Endothelial cell of umbilical vein (primary cell): ENCODE measurements around the gene SPHK2. TPM values are rescaled to one million over a fixed set of nuclear protein-coding genes. Genes with fewer than 3 reads are reported as not detected.

Source experiments
- BruUV-seq: library from RNA; stranded (reverse); fragments of 400-500 nt; replicated peaks from 2 replicates; lab custom pipeline; 2021; lab: Mats Ljungman, UMichigan
- CTCF ChIA-PET: fragments of 300-600, 350-600 bp; sonication (Branson Sonifier 250); formaldehyde crosslinking; loops from one replicate; lab custom pipeline; 2021; ENCODE audit warnings: antibody characterized with exemption, inconsistent platforms; lab: Charles Lee
- POLR2A ChIA-PET: fragments of 300-600, 350-600 bp; sonication (Branson Sonifier 250); formaldehyde crosslinking; loops from one replicate; lab custom pipeline; 2021; ENCODE audit warnings: antibody characterized with exemption, inconsistent platforms; lab: Charles Lee
- DNase-seq: peaks from one replicate; pipeline ENCODE4 v3.0.0-alpha.2; 2011; ENCODE audit warnings: low read depth, low spot score
- FAIRE-seq: peaks from 2 replicates; lab custom pipeline; 2011; peaks lifted over from hg19 to GRCh38; lab: Jason Lieb, UNC
- H2AFZ ChIP-seq: 2 replicates; pipeline ENCODE4 v1.6.0; 2012; ENCODE audit warnings: low read depth, low read length, control low read depth, inconsistent platforms
- H3K27ac ChIP-seq: 2 replicates; pipeline ENCODE4 v1.5.1; 2011; ENCODE audit warnings: low read depth, mild to moderate bottlenecking, control low read depth, low read length, moderate library complexity; ENCODE audit not compliant: insufficient read depth
- H3K27me3 ChIP-seq, 2 experiments: 2 replicates each; pipeline versions ENCODE4 v1.6.0 to v1.6.1; 2011; ENCODE audit warnings: low read length in 2 of 2, mixed read lengths in 1 of 2; ENCODE audit not compliant: control insufficient read depth in 2 of 2, insufficient read depth in 2 of 2
- H3K36me3 ChIP-seq, 2 experiments: 2 replicates in 1 of 2; 3 replicates in 1 of 2; pipeline ENCODE4 v1.5.1; 2011; ENCODE audit warnings: low read length in 2 of 2, mild to moderate bottlenecking in 1 of 2, moderate library complexity in 1 of 2; ENCODE audit not compliant: control insufficient read depth in 2 of 2, insufficient read depth in 2 of 2; ENCODE audit errors: extremely low read depth in 1 of 2
- H3K4me1 ChIP-seq: 3 replicates; pipeline ENCODE4 v1.5.1; 2011; ENCODE audit warnings: mild to moderate bottlenecking, low read length; ENCODE audit not compliant: control insufficient read depth, insufficient read depth; ENCODE audit errors: extremely low read depth
- H3K4me2 ChIP-seq: 2 replicates; pipeline ENCODE4 v1.6.1; 2011; ENCODE audit warnings: low read length, control low read depth, mixed read lengths; ENCODE audit not compliant: insufficient read depth
- H3K4me3 ChIP-seq, 3 experiments: fragments of 200-600 bp in 1 of 3; sonication (generic), shearing (Covaris generic) in 1 of 3; replicated peaks in 1 of 3; 2 replicates each; pipeline ENCODE4 v1.5.1; 2011 to 2016; ENCODE audit warnings: control low read depth in 3 of 3, low read length in 3 of 3, mild to moderate bottlenecking in 2 of 3, inconsistent platforms in 1 of 3, low read depth in 1 of 3, moderate library complexity in 1 of 3; ENCODE audit not compliant: insufficient read depth in 1 of 3
- H3K79me2 ChIP-seq: 2 replicates; pipeline ENCODE4 v1.6.0; 2012; ENCODE audit warnings: low read length, inconsistent platforms; ENCODE audit not compliant: control insufficient read depth, insufficient read depth
- H3K9ac ChIP-seq: replicated peaks from 2 replicates; pipeline ENCODE3; 2011; ENCODE audit warnings: low read length, control low read depth; ENCODE audit not compliant: insufficient read depth; ENCODE audit errors: extremely low read depth
- H3K9me1 ChIP-seq: replicated peaks from 3 replicates; pipeline ENCODE4 v1.6.0; 2011; ENCODE audit warnings: mild to moderate bottlenecking, low read length; ENCODE audit not compliant: control insufficient read depth, insufficient read depth; ENCODE audit errors: extremely low read depth
- H3K9me3 ChIP-seq: replicated peaks from 2 replicates; pipeline ENCODE4 v1.5.1; 2012; ENCODE audit warnings: low read length, inconsistent platforms; ENCODE audit not compliant: control insufficient read depth, insufficient read depth
- H4K20me1 ChIP-seq: replicated peaks from 2 replicates; pipeline ENCODE3; 2011; ENCODE audit warnings: mild to moderate bottlenecking, low read length; ENCODE audit not compliant: control insufficient read depth, insufficient read depth; ENCODE audit errors: extremely low read depth
- EZH2 ChIP-seq: IDR thresholded peaks from 2 replicates; pipeline ENCODE4 v1.6.1; 2012; ENCODE audit warnings: borderline replicate concordance, low read depth, mild to moderate bottlenecking, moderate library complexity, low read length, inconsistent platforms; ENCODE audit not compliant: severe bottlenecking
- FOS ChIP-seq: IDR thresholded peaks from 2 replicates; pipeline ENCODE4 v1.6.1; 2011; ENCODE audit warnings: mild to moderate bottlenecking, low read length, moderate library complexity, borderline replicate concordance; ENCODE audit not compliant: insufficient read depth
- GATA2 ChIP-seq: IDR thresholded peaks from 2 replicates; pipeline ENCODE4 v1.7.0; 2011; ENCODE audit warnings: low read depth, mild to moderate bottlenecking, moderate library complexity, mixed read lengths, low read length; ENCODE audit not compliant: insufficient read length, insufficient read depth
- JUN ChIP-seq: IDR thresholded peaks from 2 replicates; pipeline ENCODE4 v1.6.1; 2011; ENCODE audit warnings: borderline replicate concordance, low read depth; ENCODE audit not compliant: insufficient read length, insufficient read depth
- MAX ChIP-seq: IDR thresholded peaks from 2 replicates; pipeline ENCODE4 v1.6.1; 2011; ENCODE audit not compliant: insufficient read depth, insufficient read length
- MYC ChIP-seq: IDR thresholded peaks from one replicate; pipeline ENCODE4 v1.6.1; 2011; ENCODE audit warnings: mild to moderate bottlenecking, low read depth, low read length
- POLR2A ChIP-seq: IDR thresholded peaks from 2 replicates; pipeline ENCODE4 v1.6.1; 2012; ENCODE audit warnings: low read depth, mild to moderate bottlenecking, control low read depth, low read length
- POLR2AphosphoS5 ChIP-seq: IDR thresholded peaks from 2 replicates; pipeline ENCODE4 v1.6.1; 2012; ENCODE audit warnings: low read depth, mild to moderate bottlenecking, control low read depth, low read length, moderate library complexity; ENCODE audit not compliant: insufficient read depth
- dilution Hi-C: fragments of 300-500 bp; cut with MboI; formaldehyde crosslinking; loops from one replicate; pipeline ENCODE4 v1.15.0; 2019; ENCODE audit warnings: low sequenced_read_pairs; ENCODE audit not compliant: extremely low pct_ligation_motif_present
- intact Hi-C: fragments of 100-400 bp; cut with micrococcal nuclease; formaldehyde crosslinking; loops from one replicate; pipeline ENCODE4 v1.10.0; 2022
- polyA plus RNA-seq, 4 experiments: library from polyadenylated mRNA; depleted of rRNA in 3 of 4; stranded (reverse) in 3 of 4; unstranded in 1 of 4; fragments of >200 nt; gene quantifications; 2 replicates each; pipeline versions ENCODE4 v1.2.1 to v1.2.3, GENCODE V29; 2011 to 2012; ENCODE audit warnings: missing spikeins in 1 of 4
- total RNA-seq: library from RNA; stranded (reverse); gene quantifications from 2 replicates; pipeline ENCODE4 v1.2.3, GENCODE V29; 2021
- TF ChIP-seq, protein P1 (sequence below), 2 donors: IDR thresholded peaks; 1 replicate in 1 of 2; 2 replicates in 1 of 2; pipeline ENCODE4 v1.5.1; 2011; ENCODE audit warnings: low read length in 2 of 2, mild to moderate bottlenecking in 2 of 2, moderate library complexity in 2 of 2, control low read depth in 1 of 2, inconsistent platforms in 1 of 2, low read depth in 1 of 2; ENCODE audit not compliant: insufficient read depth in 1 of 2; ENCODE audit errors: extremely low read depth in 1 of 2

Gene SPHK2
- total and polyA plus RNA-seq, 2 donors (not counting 3 experiments of a cell fraction or from before 2014, with no cell fraction given), result 20.2 to 31.1 TPM

- no peak for TF ChIP-seq POLR2A
- TF ChIP-seq POLR2AphosphoS5, result no peak
- no peak for TF ChIP-seq FOS
- TF ChIP-seq JUN, result no peak
- TF ChIP-seq GATA2, result no peak
- TF ChIP-seq, protein P1, sequence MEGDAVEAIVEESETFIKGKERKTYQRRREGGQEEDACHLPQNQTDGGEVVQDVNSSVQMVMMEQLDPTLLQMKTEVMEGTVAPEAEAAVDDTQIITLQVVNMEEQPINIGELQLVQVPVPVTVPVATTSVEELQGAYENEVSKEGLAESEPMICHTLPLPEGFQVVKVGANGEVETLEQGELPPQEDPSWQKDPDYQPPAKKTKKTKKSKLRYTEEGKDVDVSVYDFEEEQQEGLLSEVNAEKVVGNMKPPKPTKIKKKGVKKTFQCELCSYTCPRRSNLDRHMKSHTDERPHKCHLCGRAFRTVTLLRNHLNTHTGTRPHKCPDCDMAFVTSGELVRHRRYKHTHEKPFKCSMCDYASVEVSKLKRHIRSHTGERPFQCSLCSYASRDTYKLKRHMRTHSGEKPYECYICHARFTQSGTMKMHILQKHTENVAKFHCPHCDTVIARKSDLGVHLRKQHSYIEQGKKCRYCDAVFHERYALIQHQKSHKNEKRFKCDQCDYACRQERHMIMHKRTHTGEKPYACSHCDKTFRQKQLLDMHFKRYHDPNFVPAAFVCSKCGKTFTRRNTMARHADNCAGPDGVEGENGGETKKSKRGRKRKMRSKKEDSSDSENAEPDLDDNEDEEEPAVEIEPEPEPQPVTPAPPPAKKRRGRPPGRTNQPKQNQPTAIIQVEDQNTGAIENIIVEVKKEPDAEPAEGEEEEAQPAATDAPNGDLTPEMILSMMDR (IDR thresholded peaks at IDR 0.05; ENCODE audit: extremely low read depth in 1 of 2, insufficient read depth in 1 of 2, low read depth in 1 of 2, low read length in 2 of 2), result no peak
- TF ChIP-seq EZH2, result no peak
- no peak for TF ChIP-seq MYC
- no peak for TF ChIP-seq MAX
- ChIA-PET POLR2A (interaction anchor here (2.0 kb wide), 1 partner anchor 10 kb away, joined by 10 read pairs; the partner anchor contains the start of genes RPL18 and SPHK2), CTCF (interaction anchor here (1.0 to 2.0 kb wide), 3 partner anchors 10 to 67 kb away, joined by 3 to 12 read pairs (median 11); partner anchors contain the start of genes CA11, RPL18 and SPHK2)
- Histone ChIP-seq H3K36me3 (peaks cover 0 to 2% of the 10 kb centered on the region in 2 experiments), H3K79me2 (no peaks in the 10 kb centered on the region), H3K9me3 (no peaks in the 10 kb centered on the region), H3K9me1 (no peaks in the 10 kb centered on the region), H2AFZ (no peak overlapping the region), H3K4me3 (no peak overlapping the region), H4K20me1 (no peaks in the 10 kb centered on the region), H3K4me1 (peaks cover 18% of the 10 kb centered on the region), H3K9ac (no peak overlapping the region), H3K27me3 (no peaks in the 10 kb centered on the region), H3K27ac (no peak overlapping the region), H3K4me2 (no peak overlapping the region)
- DNase-seq, result no peak
- no TSS peak for BruUV-seq
- FAIRE-seq, result no peak
- intact Hi-C loops, result no loop called here
- dilution Hi-C loops, result no loop called here
Measured at GRCh38 chr19:48629297-48629598, 9.9 kb downstream of the SPHK2 start.
